ENCODE measurements around the gene CHCHD2. TPM values are rescaled to one million over a fixed set of nuclear protein-coding genes. Genes with fewer than 3 reads are reported as not detected.

CHCHD2 gene
- total RNA-seq: 338 and 347 TPM in 2 replicates

GRCh38 chr7:56106108-56107073, at the start of gene CHCHD2:
TSS of gene CHCHD2 (minus strand) at chr7:56106476. CDS start at chr7:56106413, 63 bp downstream.

GRCh38 chr7:56115852-56116538, 9.7 kb upstream of the CHCHD2 start, which contains the start of gene NUPR2:
TSS of gene NUPR2 (minus strand) at chr7:56116417. CDS start at chr7:56116314, 103 bp downstream.

GRCh38 chr7:56092789-56093531, 13.3 kb downstream of the CHCHD2 start, which contains the start of gene PHKG1:
TSS of gene PHKG1 (minus strand) at chr7:56092952. CDS start at chr7:56088941, 4,011 bp downstream.

GRCh38 chr7:56063882-56064625, 42.2 kb downstream of the CHCHD2 start, which contains the start of gene SUMF2:
TSS of gene SUMF2 (plus strand) at chr7:56064286. CDS start at chr7:56064312, 26 bp downstream.

Small RNA genes lying within 50 kb of the gene (small RNA-seq; reads per million reads assigned to genes)
- 0.39 reads per million, percentile 10 among the genes with 10 or more reads in this experiment for gene SNORA15 (ENCODE audit: low replicate concordance)
- gene SNORA22B (ENCODE audit: low replicate concordance): 0.94 reads per million, percentile 42 among the genes with 10 or more reads in this experiment

Other genes with a start within 250 kb of the CHCHD2 start
- not detected in 2 replicates for gene SEPTIN14, start 243.7 kb downstream of the CHCHD2 start, total RNA-seq
- gene ZNF713, start 219.0 kb downstream of the CHCHD2 start, total RNA-seq: 2.0 and 2.4 TPM in 2 replicates
- 9.0 and 10.9 TPM in 2 replicates for gene MRPS17, start 154.6 kb downstream of the CHCHD2 start, total RNA-seq
- gene NIPSNAP2, start 141.9 kb downstream of the CHCHD2 start, total RNA-seq: 29.3 and 37.5 TPM in 2 replicates
- gene PSPH, start 55.0 kb downstream of the CHCHD2 start, total RNA-seq: 56.2 and 75.3 TPM in 2 replicates
- 125 and 184 TPM in 2 replicates for gene CCT6A, start 54.7 kb downstream of the CHCHD2 start, total RNA-seq
- 186 and 218 TPM in 2 replicates for gene SUMF2, start 42.2 kb downstream of the CHCHD2 start, total RNA-seq
- gene PHKG1, start 13.5 kb downstream of the CHCHD2 start, total RNA-seq: 0.86 and 0.88 TPM in 2 replicates
- gene NUPR2, start 9.9 kb upstream of the CHCHD2 start, total RNA-seq: not detected in 2 replicates

Data from placental pericyte (primary cell).